ENCODE data around the gene DIPK1B.
"Not testable (repeated sequence)": the region's sequence is repeated elsewhere in the genome, so short reads cannot be mapped to it uniquely, and the experiment has no call there.

Gene DIPK1B

GRCh38 chr9:136754626-136755301, 42.4 kb downstream of the DIPK1B start:
- no peaks in the 10 kb centered on the region for H3K36me3 ChIP-seq (ENCODE audit: control insufficient read depth in 1 of 2, insufficient read depth in 2 of 2, low read length in 2 of 2)
- H3K27me3 ChIP-seq (ENCODE audit: low read depth, low read length), result no peaks in the 10 kb centered on the region
- H3K9me3 ChIP-seq (ENCODE audit: control insufficient read depth in 1 of 2, low read length in 2 of 2), result peaks cover 0 to 14% of the 10 kb centered on the region in 2 donors
- no peak overlapping the region for H3K27ac ChIP-seq (ENCODE audit: low read length)
- no peaks in the 10 kb centered on the region for H3K4me1 ChIP-seq (ENCODE audit: control insufficient read depth in 1 of 2, insufficient read depth in 2 of 2, low read length in 2 of 2)
- no peak overlapping the region for H3K4me3 ChIP-seq (ENCODE audit: low read depth in 1 of 2, low read length in 2 of 2)

DNA sequence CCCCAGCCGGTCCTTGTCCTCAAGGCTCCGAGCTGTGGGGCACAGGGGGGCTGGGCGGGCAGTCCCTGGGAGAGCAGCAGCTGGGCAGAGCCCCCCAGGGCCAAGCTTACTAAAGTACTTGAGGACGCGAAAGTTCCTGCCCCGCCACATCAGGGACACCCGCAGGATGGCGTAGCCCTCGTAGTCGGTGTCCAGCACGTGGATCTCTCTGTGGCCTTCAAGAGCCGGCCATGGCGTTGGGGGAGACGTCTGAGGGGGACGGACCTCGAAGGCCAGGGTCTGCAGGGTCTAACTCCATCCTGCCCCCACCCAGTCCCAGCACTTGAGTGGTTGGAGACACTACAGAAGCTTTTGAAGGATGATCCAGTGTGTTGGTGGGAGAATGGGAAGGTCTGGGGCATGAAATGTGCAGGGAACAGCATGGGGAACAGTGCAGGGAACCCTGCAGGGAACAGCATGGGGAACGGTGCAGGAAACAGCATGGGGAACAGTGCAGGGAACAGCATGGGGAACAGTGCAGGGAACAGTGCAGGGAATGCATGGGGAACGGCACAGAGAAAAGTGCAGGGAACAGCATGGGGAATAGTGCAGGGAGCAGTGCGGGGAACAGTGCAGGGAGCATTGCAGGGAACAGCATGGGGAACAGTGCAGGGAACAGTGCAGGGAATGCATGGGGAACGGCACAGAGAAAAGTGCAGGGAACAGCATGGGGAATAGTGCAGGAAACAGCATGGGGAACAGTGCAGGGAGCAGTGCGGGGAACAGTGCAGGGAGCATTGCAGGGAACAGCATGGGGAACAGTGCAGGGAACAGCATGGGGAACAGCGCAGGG, 43.1 kb downstream of the DIPK1B start:
- peaks cover 0 to 14% of the 10 kb centered on the region in 2 donors for H3K9me3 ChIP-seq (ENCODE audit: control insufficient read depth in 1 of 2, low read length in 2 of 2)
- not testable (repeated sequence) for H3K4me3 ChIP-seq (ENCODE audit: low read depth in 1 of 2, low read length in 2 of 2); H3K27me3 ChIP-seq (ENCODE audit: low read depth, low read length); H3K36me3 ChIP-seq (ENCODE audit: control insufficient read depth in 1 of 2, insufficient read depth in 2 of 2, low read length in 2 of 2); H3K27ac ChIP-seq (ENCODE audit: low read length); H3K4me1 ChIP-seq (ENCODE audit: control insufficient read depth in 1 of 2, insufficient read depth in 2 of 2, low read length in 2 of 2)

- Histone ChIP-seq H3K4me3 (ENCODE audit: low read depth in 1 of 2, low read length in 2 of 2) (no peak overlapping the region), H3K27me3 (ENCODE audit: low read depth, low read length) (no peaks in the 10 kb centered on the region), H3K9me3 (ENCODE audit: control insufficient read depth in 1 of 2, low read length in 2 of 2) (peaks cover 0 to 14% of the 10 kb centered on the region in 2 donors), H3K4me1 (ENCODE audit: control insufficient read depth in 1 of 2, insufficient read depth in 2 of 2, low read length in 2 of 2) (peaks cover 0 to 7% of the 10 kb centered on the region in 2 donors), H3K27ac (ENCODE audit: low read length) (no peak overlapping the region), H3K36me3 (ENCODE audit: control insufficient read depth in 1 of 2, insufficient read depth in 2 of 2, low read length in 2 of 2) (no peaks in the 10 kb centered on the region)
These were observed 43.7 kb downstream of the DIPK1B start for GRCh38 chr9:136756134-136756438.

DNA sequence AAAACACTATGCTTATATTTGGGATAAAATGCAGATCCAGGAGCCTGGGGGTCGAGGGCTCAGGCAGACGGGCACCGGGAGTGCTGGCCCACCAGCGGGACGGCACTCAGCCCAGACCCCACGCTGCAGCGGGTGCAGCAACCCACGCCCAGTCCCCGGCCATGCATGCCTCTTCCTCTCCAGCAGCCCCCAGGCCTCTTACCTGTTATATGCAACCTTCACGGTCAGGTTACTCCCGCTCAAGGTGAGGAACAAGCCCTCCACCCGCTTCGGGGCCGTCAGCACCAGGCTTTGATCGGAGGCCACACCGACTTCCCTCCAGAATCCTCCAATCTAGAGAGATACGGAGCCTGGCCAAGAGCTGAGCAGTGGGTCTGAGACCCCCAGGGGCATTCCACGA, 44.5 kb downstream of the DIPK1B start:
- Histone ChIP-seq H3K9me3 (ENCODE audit: control insufficient read depth in 1 of 2, low read length in 2 of 2) (peaks cover 0 to 9% of the 10 kb centered on the region in 2 donors), H3K4me3 (ENCODE audit: low read depth in 1 of 2, low read length in 2 of 2) (no peak overlapping the region), H3K27me3 (ENCODE audit: low read depth, low read length) (no peaks in the 10 kb centered on the region), H3K27ac (ENCODE audit: low read length) (no peak overlapping the region), H3K36me3 (ENCODE audit: control insufficient read depth in 1 of 2, insufficient read depth in 2 of 2, low read length in 2 of 2) (no peaks in the 10 kb centered on the region), H3K4me1 (ENCODE audit: control insufficient read depth in 1 of 2, insufficient read depth in 2 of 2, low read length in 2 of 2) (peaks cover 0 to 7% of the 10 kb centered on the region in 2 donors)

DNA sequence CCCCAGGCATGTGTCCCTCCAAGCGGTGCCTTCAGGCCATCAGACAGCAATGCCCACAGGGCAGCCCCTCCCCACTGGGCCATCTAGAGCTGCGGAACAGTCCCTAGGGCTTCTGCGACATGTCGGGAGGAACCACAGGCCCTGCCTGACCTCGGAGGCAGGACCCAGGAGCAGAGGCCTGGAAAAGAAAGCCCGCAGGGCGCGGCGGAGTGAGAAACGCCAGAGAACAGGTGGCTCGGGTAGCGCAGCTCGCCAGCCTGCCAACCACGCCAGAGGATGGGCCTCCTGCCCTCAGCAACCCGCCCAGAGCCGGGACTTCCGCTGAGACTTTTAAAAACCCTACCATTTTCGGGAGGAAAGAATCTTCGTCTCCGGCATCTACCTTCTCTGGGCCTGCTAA, 45.0 kb downstream of the DIPK1B start:
- Histone ChIP-seq H3K27me3 (ENCODE audit: low read depth, low read length) (no peaks in the 10 kb centered on the region), H3K36me3 (ENCODE audit: control insufficient read depth in 1 of 2, insufficient read depth in 2 of 2, low read length in 2 of 2) (no peaks in the 10 kb centered on the region), H3K9me3 (ENCODE audit: control insufficient read depth in 1 of 2, low read length in 2 of 2) (peaks cover 0 to 4% of the 10 kb centered on the region in 2 donors), H3K27ac (ENCODE audit: low read length) (no peak overlapping the region), H3K4me1 (ENCODE audit: control insufficient read depth in 1 of 2, insufficient read depth in 2 of 2, low read length in 2 of 2) (peaks cover 0 to 7% of the 10 kb centered on the region in 2 donors), H3K4me3 (ENCODE audit: low read depth in 1 of 2, low read length in 2 of 2) (no peak overlapping the region)

DNA sequence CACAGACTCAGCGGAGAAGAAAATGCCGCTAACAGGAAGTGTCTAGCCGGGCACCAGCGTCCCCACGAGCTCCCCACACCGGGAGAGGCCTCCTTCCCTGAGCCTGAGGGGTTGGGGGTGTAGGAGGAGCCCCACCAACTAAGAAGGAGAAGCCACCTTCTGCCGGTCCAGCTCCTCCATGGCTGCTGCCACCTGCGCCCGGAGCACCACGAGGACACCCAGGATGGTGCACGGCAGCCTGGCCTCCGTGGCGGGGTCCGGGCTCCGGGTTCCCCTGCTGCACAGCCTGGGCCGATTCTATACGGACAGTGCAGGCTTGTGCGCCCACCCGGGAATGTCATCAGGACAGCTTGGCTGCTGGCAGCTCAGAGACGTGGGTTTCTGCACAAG, 45.4 kb downstream of the DIPK1B start:
- Histone ChIP-seq H3K27me3 (ENCODE audit: low read depth, low read length) (no peaks in the 10 kb centered on the region), H3K27ac (ENCODE audit: low read length) (no peak overlapping the region)

DNA sequence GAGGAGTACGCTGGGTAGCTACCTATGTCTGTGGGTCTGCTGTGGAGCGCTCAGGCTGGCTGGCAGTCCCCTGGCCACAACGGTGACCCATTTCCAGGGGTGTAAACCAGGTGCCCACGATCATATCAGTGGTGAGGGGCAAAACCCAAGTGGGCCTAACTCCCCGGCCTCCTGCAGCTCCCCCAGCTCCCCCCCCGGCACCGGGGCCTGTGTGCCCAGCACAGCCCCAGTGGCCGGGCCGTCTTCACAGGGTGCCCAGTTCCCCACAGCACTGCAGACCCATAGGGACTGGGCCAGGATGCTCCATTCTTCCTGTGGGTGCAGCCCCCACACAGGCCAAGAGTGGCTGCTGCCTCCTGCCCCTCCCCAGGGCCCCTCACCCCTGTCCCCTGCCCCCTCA, 46.6 kb downstream of the DIPK1B start:
- no peak overlapping the region for H3K4me3 ChIP-seq (ENCODE audit: low read depth in 1 of 2, low read length in 2 of 2)
- peaks cover 0 to 4% of the 10 kb centered on the region in 2 donors for H3K9me3 ChIP-seq (ENCODE audit: control insufficient read depth in 1 of 2, low read length in 2 of 2)
- H3K27ac ChIP-seq (ENCODE audit: low read length), result no peak overlapping the region
- peaks cover 0 to 7% of the 10 kb centered on the region in 2 donors for H3K4me1 ChIP-seq (ENCODE audit: control insufficient read depth in 1 of 2, insufficient read depth in 2 of 2, low read length in 2 of 2)
- H3K36me3 ChIP-seq (ENCODE audit: control insufficient read depth in 1 of 2, insufficient read depth in 2 of 2, low read length in 2 of 2), result no peaks in the 10 kb centered on the region
- no peaks in the 10 kb centered on the region for H3K27me3 ChIP-seq (ENCODE audit: low read depth, low read length)

More for the DNA sequence above, 45.4 kb downstream of the DIPK1B start:
- Histone ChIP-seq H3K4me3 (ENCODE audit: low read depth in 1 of 2, low read length in 2 of 2) (no peak overlapping the region), H3K36me3 (ENCODE audit: control insufficient read depth in 1 of 2, insufficient read depth in 2 of 2, low read length in 2 of 2) (no peaks in the 10 kb centered on the region), H3K9me3 (ENCODE audit: control insufficient read depth in 1 of 2, low read length in 2 of 2) (peaks cover 0 to 4% of the 10 kb centered on the region in 2 donors), H3K4me1 (ENCODE audit: control insufficient read depth in 1 of 2, insufficient read depth in 2 of 2, low read length in 2 of 2) (peaks cover 0 to 7% of the 10 kb centered on the region in 2 donors)

DNA sequence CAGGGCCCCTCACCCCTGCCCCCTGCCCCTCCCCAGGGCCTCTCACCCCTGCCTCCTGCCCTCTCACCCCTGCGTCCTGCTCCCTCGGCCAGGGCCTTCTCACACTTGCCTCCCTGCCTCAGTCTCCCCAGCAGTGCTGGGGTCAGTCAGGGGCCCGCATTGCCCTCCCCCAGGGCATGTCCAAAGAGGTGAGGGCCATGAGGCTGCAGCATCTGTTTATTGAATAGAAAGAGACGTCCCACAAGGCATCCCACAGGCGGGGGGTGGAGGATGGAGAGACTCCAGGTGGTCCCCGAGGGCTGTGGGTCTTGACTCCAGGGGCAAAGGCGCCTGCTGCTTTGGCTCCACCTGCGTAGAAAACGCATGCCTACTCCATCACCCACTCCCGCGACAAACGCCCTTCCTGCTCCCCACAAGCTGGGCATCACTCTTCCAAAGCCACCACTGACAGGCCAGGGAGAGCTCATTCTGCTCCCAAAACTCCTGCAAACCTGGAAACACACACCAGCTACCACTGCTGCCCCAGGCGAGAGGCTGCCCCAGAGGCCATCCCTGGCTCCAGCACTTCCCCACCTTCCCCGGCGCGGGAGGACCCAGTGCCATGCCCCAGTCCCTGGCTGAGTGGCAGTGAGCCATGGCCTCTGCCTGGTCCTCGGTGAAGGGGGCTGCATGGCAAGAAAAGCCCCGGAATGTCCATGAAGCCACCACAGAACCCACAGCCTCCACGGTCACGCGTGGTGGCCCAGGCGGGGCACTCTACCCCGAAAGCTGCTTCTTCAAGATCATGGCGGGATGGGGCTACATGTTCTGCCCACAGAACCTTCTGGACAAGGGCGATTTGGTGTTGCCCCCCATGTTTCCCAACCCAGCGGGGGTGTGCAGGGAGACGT, 47.3 kb downstream of the DIPK1B start:
- H3K4me3 ChIP-seq (ENCODE audit: low read depth in 1 of 2, low read length in 2 of 2), result no peak overlapping the region
- peaks cover 0 to 7% of the 10 kb centered on the region in 2 donors for H3K4me1 ChIP-seq (ENCODE audit: control insufficient read depth in 1 of 2, insufficient read depth in 2 of 2, low read length in 2 of 2)
- no peaks in the 10 kb centered on the region for H3K36me3 ChIP-seq (ENCODE audit: control insufficient read depth in 1 of 2, insufficient read depth in 2 of 2, low read length in 2 of 2)
- H3K27me3 ChIP-seq (ENCODE audit: low read depth, low read length), result no peaks in the 10 kb centered on the region
- H3K27ac ChIP-seq (ENCODE audit: low read length), result no peak overlapping the region
- H3K9me3 ChIP-seq (ENCODE audit: control insufficient read depth in 1 of 2, low read length in 2 of 2), result peaks cover 0 to 4% of the 10 kb centered on the region in 2 donors

GRCh38 chr9:136760424-136760823, 48.1 kb downstream of the DIPK1B start:
- Histone ChIP-seq H3K36me3 (ENCODE audit: control insufficient read depth in 1 of 2, insufficient read depth in 2 of 2, low read length in 2 of 2) (no peaks in the 10 kb centered on the region), H3K4me3 (ENCODE audit: low read depth in 1 of 2, low read length in 2 of 2) (no peak overlapping the region), H3K9me3 (ENCODE audit: control insufficient read depth in 1 of 2, low read length in 2 of 2) (peaks cover 0 to 3% of the 10 kb centered on the region in 2 donors), H3K4me1 (ENCODE audit: control insufficient read depth in 1 of 2, insufficient read depth in 2 of 2, low read length in 2 of 2) (peaks cover 0 to 7% of the 10 kb centered on the region in 2 donors), H3K27me3 (ENCODE audit: low read depth, low read length) (no peaks in the 10 kb centered on the region), H3K27ac (ENCODE audit: low read length) (no peak overlapping the region)

DNA sequence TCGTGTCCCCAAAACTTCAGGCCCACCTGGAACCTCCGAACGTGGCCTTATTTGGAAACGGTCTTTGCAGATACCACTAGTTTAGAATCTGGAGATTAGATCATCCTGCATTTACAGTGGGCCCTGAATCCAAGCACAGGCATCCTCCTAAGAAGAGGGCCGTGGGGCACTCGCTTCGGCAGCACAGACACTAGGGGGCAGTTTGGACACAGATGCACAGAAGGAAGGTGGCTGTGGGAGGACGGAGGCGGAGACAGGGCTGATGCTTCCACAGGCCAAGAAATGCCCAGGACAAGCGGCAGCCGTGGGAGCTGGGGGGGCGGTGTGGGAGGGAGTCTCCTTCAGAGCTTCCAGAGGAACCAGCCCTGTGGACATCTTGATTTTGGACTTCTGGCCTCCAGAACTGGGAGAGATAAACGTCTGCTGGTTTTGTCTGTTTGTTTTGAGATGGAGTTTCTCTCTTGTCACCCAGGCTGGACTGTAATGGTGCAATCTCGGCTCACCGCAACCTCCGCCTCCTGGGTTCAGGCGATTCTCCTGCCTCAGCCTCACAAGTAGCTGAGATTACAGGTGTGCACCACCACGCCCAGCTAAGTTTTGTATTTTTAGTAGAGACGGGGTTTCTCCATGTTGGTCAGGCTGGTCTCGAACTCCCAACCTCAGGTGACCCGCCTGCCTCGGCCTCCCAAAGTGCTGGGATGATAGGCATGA, 48.6 kb downstream of the DIPK1B start:
- H3K4me3 ChIP-seq (ENCODE audit: low read depth in 1 of 2, low read length in 2 of 2); H3K27me3 ChIP-seq (ENCODE audit: low read depth, low read length); H3K27ac ChIP-seq (ENCODE audit: low read length); H3K9me3 ChIP-seq (ENCODE audit: control insufficient read depth in 1 of 2, low read length in 2 of 2); H3K36me3 ChIP-seq (ENCODE audit: control insufficient read depth in 1 of 2, insufficient read depth in 2 of 2, low read length in 2 of 2); H3K4me1 ChIP-seq (ENCODE audit: control insufficient read depth in 1 of 2, insufficient read depth in 2 of 2, low read length in 2 of 2): not testable (repeated sequence)
